Muscle layer of colon (tissue), 2 donors: ENCODE results near the gene CRIP3.

Experiments used
- H3K27ac ChIP-seq: one replicate; pipeline ENCODE4 v1.7.0; 2013; ENCODE audit warnings: low read depth, mild to moderate bottlenecking, low read length, moderate library complexity
- H3K27me3 ChIP-seq, 2 donors: one replicate each; pipeline ENCODE4 v1.7.0; 2013; ENCODE audit warnings: low read length in 2 of 2, mild to moderate bottlenecking in 2 of 2; ENCODE audit not compliant: insufficient read depth in 2 of 2, control insufficient read depth in 1 of 2
- H3K36me3 ChIP-seq: one replicate; pipeline ENCODE4 v1.7.0; 2013; ENCODE audit warnings: mild to moderate bottlenecking, low read length; ENCODE audit not compliant: insufficient read depth
- H3K4me1 ChIP-seq: one replicate; pipeline ENCODE4 v1.7.0; 2013; ENCODE audit warnings: mild to moderate bottlenecking, low read length; ENCODE audit not compliant: insufficient read depth
- H3K4me3 ChIP-seq, 2 donors: one replicate each; pipeline ENCODE4 v1.7.0; 2013; ENCODE audit warnings: low read length in 2 of 2, low read depth in 1 of 2, mild to moderate bottlenecking in 1 of 2, moderate library complexity in 1 of 2
- H3K9ac ChIP-seq: one replicate; pipeline ENCODE4 v1.7.0; 2013; ENCODE audit warnings: low read length
- H3K9me3 ChIP-seq: one replicate; pipeline ENCODE4 v1.7.0; 2013; ENCODE audit warnings: mild to moderate bottlenecking, low read length
- donor health status: abdominal sarcoma.
- donor health status: Adenocarcinoma of cecum.

The CRIP3 gene

GRCh38 chr6:43331891-43332290, 23.3 kb upstream of the CRIP3 start:
- H3K36me3 ChIP-seq, result no peaks in the 10 kb centered on the region
- H3K9me3 ChIP-seq, result no peaks in the 10 kb centered on the region
- H3K27me3 ChIP-seq, result no peaks in the 10 kb centered on the region

DNA sequence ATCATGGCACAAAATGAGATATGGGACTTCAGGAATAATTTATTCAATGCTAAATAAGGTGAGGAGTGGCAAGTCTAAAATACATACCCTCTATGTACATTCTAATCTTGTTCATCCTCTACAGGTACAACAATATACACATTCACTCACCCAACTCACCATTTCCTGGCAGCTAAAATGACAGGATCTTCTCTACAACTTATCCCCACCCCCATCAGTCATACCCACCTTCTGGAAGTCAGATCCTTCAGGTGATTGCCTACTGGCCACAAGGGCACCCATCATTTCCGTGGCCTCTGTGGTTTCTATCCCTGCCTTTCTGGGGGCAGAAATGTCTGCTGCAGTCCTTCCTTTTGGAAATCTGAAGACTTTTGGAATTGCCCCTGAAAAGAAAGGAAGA, 22.8 kb upstream of the CRIP3 start:
- Histone ChIP-seq H3K9ac (no peak overlapping the region), H3K4me1 (no peaks in the 10 kb centered on the region), H3K36me3 (no peaks in the 10 kb centered on the region), H3K27ac (no peak overlapping the region), H3K4me3 (no peak overlapping the region), H3K27me3 (no peaks in the 10 kb centered on the region), H3K9me3 (no peaks in the 10 kb centered on the region)

More at GRCh38 chr6:43331891-43332290, 23.3 kb upstream of the CRIP3 start:
- Histone ChIP-seq H3K4me1 (no peaks in the 10 kb centered on the region), H3K27ac (no peak overlapping the region), H3K9ac (no peak overlapping the region), H3K4me3 (no peak overlapping the region)

GRCh38 chr6:43328528-43328927, 19.9 kb upstream of the CRIP3 start:
- H3K4me3 ChIP-seq, result no peak overlapping the region
- H3K27me3 ChIP-seq, result no peaks in the 10 kb centered on the region
- H3K27ac ChIP-seq, result no peak overlapping the region
- no peak overlapping the region for H3K9ac ChIP-seq
- no peaks in the 10 kb centered on the region for H3K36me3 ChIP-seq
- H3K4me1 ChIP-seq, result no peaks in the 10 kb centered on the region
- H3K9me3 ChIP-seq, result no peaks in the 10 kb centered on the region

- Histone ChIP-seq H3K27ac (no peak overlapping the region), H3K4me1 (no peaks in the 10 kb centered on the region), H3K9me3 (no peaks in the 10 kb centered on the region), H3K9ac (no peak overlapping the region), H3K36me3 (no peaks in the 10 kb centered on the region), H3K4me3 (no peak overlapping the region), H3K27me3 (no peaks in the 10 kb centered on the region)
Measured at GRCh38 chr6:43325876-43326275, 17.2 kb upstream of the CRIP3 start.

DNA sequence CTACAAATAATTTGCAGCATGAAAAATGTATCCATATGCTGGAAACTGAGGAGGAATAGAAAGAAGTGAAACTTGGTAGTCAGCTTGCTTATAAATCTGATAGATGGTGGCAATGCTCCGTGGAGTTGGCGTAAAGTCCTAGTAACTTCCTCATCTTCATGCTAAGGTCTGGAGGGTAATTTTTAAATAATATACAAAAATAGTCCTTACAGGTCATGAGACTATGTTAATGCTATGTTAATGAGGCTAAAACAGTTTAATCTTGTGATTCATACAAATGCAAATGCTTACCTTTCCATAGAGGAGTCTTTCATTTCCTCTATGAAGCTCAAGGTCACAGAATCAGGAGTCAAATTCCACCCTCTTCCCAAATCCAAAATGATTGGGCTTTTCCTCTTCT, 9.4 kb upstream of the CRIP3 start:
- H3K27ac ChIP-seq, result no peak overlapping the region
- no peaks in the 10 kb centered on the region for H3K27me3 ChIP-seq
- H3K9ac ChIP-seq, result no peak overlapping the region
- H3K4me3 ChIP-seq, result no peak overlapping the region
- no peaks in the 10 kb centered on the region for H3K36me3 ChIP-seq
- H3K9me3 ChIP-seq, result no peaks in the 10 kb centered on the region
- H3K4me1 ChIP-seq, result no peaks in the 10 kb centered on the region

- Histone ChIP-seq H3K36me3 (no peaks in the 10 kb centered on the region), H3K27ac (no peak overlapping the region), H3K4me3 (no peak overlapping the region), H3K9ac (no peak overlapping the region), H3K27me3 (peaks cover 1 to 5% of the 10 kb centered on the region in 2 donors), H3K9me3 (no peaks in the 10 kb centered on the region), H3K4me1 (no peaks in the 10 kb centered on the region)
Measured at GRCh38 chr6:43313813-43314212, 5.2 kb upstream of the CRIP3 start.

DNA sequence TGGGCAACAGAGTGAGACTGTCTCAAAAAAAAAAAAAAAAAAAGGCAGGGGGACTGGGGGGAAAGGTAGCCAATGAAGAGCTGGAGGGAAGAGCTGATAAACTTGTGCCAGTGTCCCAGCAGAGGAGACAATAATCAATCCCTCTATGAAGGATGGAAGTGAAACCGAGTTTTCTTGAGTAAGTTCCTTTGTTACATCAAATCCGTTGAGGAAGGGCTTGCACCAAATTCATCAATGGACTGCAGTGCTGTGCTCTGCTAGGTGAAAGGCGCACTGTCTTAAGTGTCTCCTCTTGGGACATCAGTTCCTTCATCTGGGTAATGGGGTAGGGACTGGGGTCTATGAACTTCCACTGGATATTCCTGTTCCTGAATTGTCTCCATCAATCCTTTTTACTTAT, 3.0 kb upstream of the CRIP3 start:
- H3K27ac ChIP-seq, result no peak overlapping the region
- no peak overlapping the region for H3K4me3 ChIP-seq
- no peak overlapping the region for H3K9ac ChIP-seq
- peaks cover 6 to 8% of the 10 kb centered on the region in 2 donors for H3K27me3 ChIP-seq
- no peaks in the 10 kb centered on the region for H3K9me3 ChIP-seq
- H3K36me3 ChIP-seq, result no peaks in the 10 kb centered on the region
- no peaks in the 10 kb centered on the region for H3K4me1 ChIP-seq

DNA sequence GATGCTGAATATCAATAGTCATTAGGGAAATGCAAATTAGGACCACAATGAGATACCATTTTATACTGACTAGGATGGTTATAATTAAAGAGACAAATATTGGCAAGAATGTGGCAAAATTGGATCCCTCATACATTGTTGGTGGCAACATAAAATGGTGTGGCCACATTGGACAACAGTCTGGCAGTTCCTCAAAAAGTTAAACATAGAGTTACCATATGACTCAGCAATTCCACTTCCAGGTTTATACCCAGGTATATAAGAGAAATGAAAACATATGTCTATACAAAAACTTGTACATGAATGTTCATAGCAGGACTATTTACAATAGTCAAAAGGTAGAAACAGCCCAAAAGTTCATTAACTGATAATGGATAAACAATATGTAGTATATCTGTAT, 2.0 kb upstream of the CRIP3 start:
- H3K36me3 ChIP-seq, result no peaks in the 10 kb centered on the region
- no peaks in the 10 kb centered on the region for H3K4me1 ChIP-seq
- H3K9ac ChIP-seq, result no peak overlapping the region
- peaks cover 6 to 12% of the 10 kb centered on the region in 2 donors for H3K27me3 ChIP-seq
- no peaks in the 10 kb centered on the region for H3K9me3 ChIP-seq
- H3K4me3 ChIP-seq, result no peak overlapping the region
- no peak overlapping the region for H3K27ac ChIP-seq

DNA sequence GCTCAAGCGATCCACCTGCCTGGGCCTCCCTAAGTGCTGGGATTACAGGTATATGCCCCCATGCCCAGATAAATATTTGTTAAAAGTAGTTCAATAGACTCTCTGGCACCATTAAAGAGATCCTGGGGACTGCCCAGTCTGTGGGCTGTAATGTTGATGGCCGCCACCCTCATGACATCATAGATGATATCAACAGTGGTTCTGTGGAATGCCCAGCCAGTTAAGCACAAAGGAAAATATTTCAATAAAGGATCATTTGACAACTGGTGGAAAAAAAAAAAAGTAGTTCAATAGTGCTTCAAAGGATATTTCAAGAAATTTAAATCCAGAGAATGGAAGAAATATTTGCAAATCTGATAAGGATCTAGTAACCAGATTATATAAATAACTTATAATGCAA, 1.5 kb upstream of the CRIP3 start:
- Histone ChIP-seq H3K4me3 (no peak overlapping the region), H3K27me3 (peaks cover 6 to 12% of the 10 kb centered on the region in 2 donors), H3K27ac (no peak overlapping the region), H3K4me1 (no peaks in the 10 kb centered on the region), H3K36me3 (no peaks in the 10 kb centered on the region), H3K9ac (no peak overlapping the region), H3K9me3 (no peaks in the 10 kb centered on the region)

- no peaks in the 10 kb centered on the region for H3K9me3 ChIP-seq
- H3K4me1 ChIP-seq, result no peaks in the 10 kb centered on the region
- peak overlapping the region; percentile 11 to 45 for H3K4me3 ChIP-seq
- peaks cover 6 to 12% of the 10 kb centered on the region in 2 donors for H3K27me3 ChIP-seq
- H3K27ac ChIP-seq, result no peak overlapping the region
- H3K36me3 ChIP-seq, result no peaks in the 10 kb centered on the region
- H3K9ac ChIP-seq, result no peak overlapping the region
Measured at GRCh38 chr6:43308990-43309477, 408 bp upstream of the CRIP3 start.

- Histone ChIP-seq H3K27ac (no peak overlapping the region), H3K9ac (no peak overlapping the region), H3K4me3 (no peak overlapping the region), H3K36me3 (no peaks in the 10 kb centered on the region), H3K9me3 (no peaks in the 10 kb centered on the region), H3K27me3 (peaks cover 6 to 12% of the 10 kb centered on the region in 2 donors), H3K4me1 (no peaks in the 10 kb centered on the region)
Measured at GRCh38 chr6:43307451-43308100, 1.1 kb downstream of the CRIP3 start.

DNA sequence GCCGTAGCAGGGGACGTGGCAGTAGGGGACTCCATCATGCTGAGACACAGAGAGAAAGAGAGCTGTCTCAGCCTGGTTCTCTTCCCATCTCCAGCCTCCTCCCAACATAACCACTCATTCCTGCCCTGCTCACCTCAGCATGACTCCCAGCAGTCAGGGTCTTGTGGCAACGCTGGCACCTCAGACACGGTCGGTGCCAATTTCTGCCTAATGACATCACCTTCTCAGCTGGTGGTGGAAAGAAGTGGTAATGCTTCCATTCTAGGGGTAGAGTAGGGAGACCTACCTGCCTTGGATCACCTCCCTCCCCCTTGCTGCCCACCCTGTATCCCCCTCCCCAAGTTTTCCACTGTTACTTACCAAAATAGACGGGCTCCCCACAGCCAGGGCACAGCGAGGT, 2.5 kb downstream of the CRIP3 start:
- Histone ChIP-seq H3K9me3 (no peaks in the 10 kb centered on the region), H3K9ac (no peak overlapping the region), H3K4me3 (no peak overlapping the region), H3K36me3 (no peaks in the 10 kb centered on the region), H3K27ac (no peak overlapping the region), H3K27me3 (peaks cover 6 to 15% of the 10 kb centered on the region in 2 donors), H3K4me1 (no peaks in the 10 kb centered on the region)
